Uterus (tissue), 2 donors: ENCODE measurements around the gene OR5D13.

Experiments
- POLR2A ChIP-seq, 2 donors: fragments of 450-650 bp; IDR thresholded peaks; one replicate each; pipeline ENCODE4 v1.6.1; 2016; ENCODE audit warnings: antibody characterized with exemption in 2 of 2, mild to moderate bottlenecking in 1 of 2, moderate library complexity in 1 of 2
- TF ChIP-seq, protein P1 (sequence below), 4 experiments: fragments of 200-600 bp in 2 of 4; fragments of 450-650 bp in 2 of 4; sonication (generic) in 2 of 4; IDR thresholded peaks; one replicate each; pipeline ENCODE4 v1.5.1; 2016 to 2019; ENCODE audit warnings: antibody characterized with exemption in 4 of 4, mild to moderate bottlenecking in 2 of 4, moderate library complexity in 1 of 4

- TF ChIP-seq, protein P1, sequence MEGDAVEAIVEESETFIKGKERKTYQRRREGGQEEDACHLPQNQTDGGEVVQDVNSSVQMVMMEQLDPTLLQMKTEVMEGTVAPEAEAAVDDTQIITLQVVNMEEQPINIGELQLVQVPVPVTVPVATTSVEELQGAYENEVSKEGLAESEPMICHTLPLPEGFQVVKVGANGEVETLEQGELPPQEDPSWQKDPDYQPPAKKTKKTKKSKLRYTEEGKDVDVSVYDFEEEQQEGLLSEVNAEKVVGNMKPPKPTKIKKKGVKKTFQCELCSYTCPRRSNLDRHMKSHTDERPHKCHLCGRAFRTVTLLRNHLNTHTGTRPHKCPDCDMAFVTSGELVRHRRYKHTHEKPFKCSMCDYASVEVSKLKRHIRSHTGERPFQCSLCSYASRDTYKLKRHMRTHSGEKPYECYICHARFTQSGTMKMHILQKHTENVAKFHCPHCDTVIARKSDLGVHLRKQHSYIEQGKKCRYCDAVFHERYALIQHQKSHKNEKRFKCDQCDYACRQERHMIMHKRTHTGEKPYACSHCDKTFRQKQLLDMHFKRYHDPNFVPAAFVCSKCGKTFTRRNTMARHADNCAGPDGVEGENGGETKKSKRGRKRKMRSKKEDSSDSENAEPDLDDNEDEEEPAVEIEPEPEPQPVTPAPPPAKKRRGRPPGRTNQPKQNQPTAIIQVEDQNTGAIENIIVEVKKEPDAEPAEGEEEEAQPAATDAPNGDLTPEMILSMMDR (IDR thresholded peaks at IDR 0.05), result no peak
- no peak for TF ChIP-seq POLR2A (IDR thresholded peaks at IDR 0.05)
Measured at GRCh38 chr11:55791606-55792005, 18.4 kb downstream of the OR5D13 start.
